GM18508 (cell line): ENCODE data around the gene KHK.

Experiments used
- ATAC-seq: cut with Tn5 transposase; IDR thresholded peaks from one replicate; pipeline ENCODE4 v1.9.1; 2021; ENCODE audit warnings: moderate number of reproducible peaks; ENCODE audit not compliant: insufficient read depth, unreplicated experiment

Gene KHK

GRCh38 chr2:27147935-27148334 lies 61.4 kb downstream of the KHK start:
- ATAC-seq = no peak

- ATAC-seq = no peak
Measured at GRCh38 chr2:27148801-27149439, 62.3 kb downstream of the KHK start, which contains the start of gene TCF23. TSS of gene TCF23 (plus strand) at chr2:27149004. CDS start at chr2:27149134, 130 bp downstream.

- ATAC-seq = no peak
Measured at GRCh38 chr2:27149570-27150405, 63.2 kb downstream of the KHK start.
